Measurements from ENCODE around the gene CCL1.

DNA sequence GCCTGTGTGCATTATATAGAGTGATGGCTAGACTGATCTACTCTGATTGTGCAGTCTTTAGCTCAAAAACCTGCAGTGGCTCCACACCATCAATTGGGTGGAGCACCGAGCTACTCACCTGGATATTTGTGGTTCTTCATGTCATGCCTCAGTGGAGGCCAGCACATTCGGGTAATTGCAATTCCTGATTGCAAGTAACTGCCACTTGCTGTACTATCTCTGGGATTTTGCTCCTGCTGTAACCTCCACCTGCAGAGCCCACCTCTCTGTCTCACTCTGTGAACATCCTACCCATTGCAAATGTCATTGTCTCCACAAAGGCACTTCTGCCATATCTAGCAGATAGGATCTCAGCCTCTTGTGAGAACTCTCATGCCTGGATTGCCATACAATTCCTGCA lies 1.7 kb upstream of the CCL1 start:
- TF ChIP-seq, protein P1, sequence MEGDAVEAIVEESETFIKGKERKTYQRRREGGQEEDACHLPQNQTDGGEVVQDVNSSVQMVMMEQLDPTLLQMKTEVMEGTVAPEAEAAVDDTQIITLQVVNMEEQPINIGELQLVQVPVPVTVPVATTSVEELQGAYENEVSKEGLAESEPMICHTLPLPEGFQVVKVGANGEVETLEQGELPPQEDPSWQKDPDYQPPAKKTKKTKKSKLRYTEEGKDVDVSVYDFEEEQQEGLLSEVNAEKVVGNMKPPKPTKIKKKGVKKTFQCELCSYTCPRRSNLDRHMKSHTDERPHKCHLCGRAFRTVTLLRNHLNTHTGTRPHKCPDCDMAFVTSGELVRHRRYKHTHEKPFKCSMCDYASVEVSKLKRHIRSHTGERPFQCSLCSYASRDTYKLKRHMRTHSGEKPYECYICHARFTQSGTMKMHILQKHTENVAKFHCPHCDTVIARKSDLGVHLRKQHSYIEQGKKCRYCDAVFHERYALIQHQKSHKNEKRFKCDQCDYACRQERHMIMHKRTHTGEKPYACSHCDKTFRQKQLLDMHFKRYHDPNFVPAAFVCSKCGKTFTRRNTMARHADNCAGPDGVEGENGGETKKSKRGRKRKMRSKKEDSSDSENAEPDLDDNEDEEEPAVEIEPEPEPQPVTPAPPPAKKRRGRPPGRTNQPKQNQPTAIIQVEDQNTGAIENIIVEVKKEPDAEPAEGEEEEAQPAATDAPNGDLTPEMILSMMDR (IDR thresholded peaks at IDR 0.05): no peak
- TF ChIP-seq POLR2A (IDR thresholded peaks at IDR 0.05): no peak
